ENCODE measurements around the gene RAB3A. TPM values are rescaled to one million over a fixed set of nuclear protein-coding genes. Genes with fewer than 3 reads are reported as not detected.
"Not testable (repeated sequence)": the region's sequence is repeated elsewhere in the genome, so short reads cannot be mapped to it uniquely, and the experiment has no call there.

RAB3A gene
- total RNA-seq, 2 experiments from 2014 or later = 4.9 to 8.6 TPM

- intact Hi-C loops (cut with micrococcal nuclease; ENCODE audit: unreplicated experiment) = no loop called here
- POLR2A ChIA-PET = interaction anchor here (0.6 kb wide), 1 partner anchor 28 kb away, joined by 3 read pairs; no protein-coding TSS in a partner anchor
These were observed 12.9 kb upstream of the RAB3A start for GRCh38 chr19:18216789-18217188.

GRCh38 chr19:18214779-18215433, 11.1 kb upstream of the RAB3A start:
- ChIA-PET POLR2A (no interaction called here), CTCF (ENCODE audit: unreplicated experiment) (no interaction called here)
- no peak overlapping the region for H3K4me2 ChIP-seq (ENCODE audit: low read length)
- H3K27ac ChIP-seq (ENCODE audit: low read depth, low read length, poor library complexity, severe bottlenecking) = no peak overlapping the region
- no peak overlapping the region for H2AFZ ChIP-seq (ENCODE audit: low read length)
- no TSS peak for BruUV-seq (replicated peaks)
- H3K4me1 ChIP-seq (ENCODE audit: insufficient read depth, low read length, poor library complexity, severe bottlenecking) = no peaks in the 10 kb centered on the region
- H3K79me2 ChIP-seq (ENCODE audit: insufficient read depth, low read depth, low read length) = no peaks in the 10 kb centered on the region
- no peaks in the 10 kb centered on the region for H3K9me2 ChIP-seq (ENCODE audit: insufficient read depth, low read length)
- no peak for DNase-seq (ENCODE audit: low spot score)
- no peak overlapping the region for H3K4me3 ChIP-seq (ENCODE audit: low read depth, low read length, poor library complexity, severe bottlenecking)
- H4K20me1 ChIP-seq (ENCODE audit: insufficient read depth, low read length) = no peaks in the 10 kb centered on the region
- no peak for TF ChIP-seq EZH2phosphoT487 (IDR thresholded peaks at IDR 0.05; ENCODE audit: borderline replicate concordance, low read depth, low read length)
- TF ChIP-seq, protein P1, sequence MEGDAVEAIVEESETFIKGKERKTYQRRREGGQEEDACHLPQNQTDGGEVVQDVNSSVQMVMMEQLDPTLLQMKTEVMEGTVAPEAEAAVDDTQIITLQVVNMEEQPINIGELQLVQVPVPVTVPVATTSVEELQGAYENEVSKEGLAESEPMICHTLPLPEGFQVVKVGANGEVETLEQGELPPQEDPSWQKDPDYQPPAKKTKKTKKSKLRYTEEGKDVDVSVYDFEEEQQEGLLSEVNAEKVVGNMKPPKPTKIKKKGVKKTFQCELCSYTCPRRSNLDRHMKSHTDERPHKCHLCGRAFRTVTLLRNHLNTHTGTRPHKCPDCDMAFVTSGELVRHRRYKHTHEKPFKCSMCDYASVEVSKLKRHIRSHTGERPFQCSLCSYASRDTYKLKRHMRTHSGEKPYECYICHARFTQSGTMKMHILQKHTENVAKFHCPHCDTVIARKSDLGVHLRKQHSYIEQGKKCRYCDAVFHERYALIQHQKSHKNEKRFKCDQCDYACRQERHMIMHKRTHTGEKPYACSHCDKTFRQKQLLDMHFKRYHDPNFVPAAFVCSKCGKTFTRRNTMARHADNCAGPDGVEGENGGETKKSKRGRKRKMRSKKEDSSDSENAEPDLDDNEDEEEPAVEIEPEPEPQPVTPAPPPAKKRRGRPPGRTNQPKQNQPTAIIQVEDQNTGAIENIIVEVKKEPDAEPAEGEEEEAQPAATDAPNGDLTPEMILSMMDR (conservative IDR thresholded peaks at IDR 0.05; ENCODE audit: low read length) = no peak
- no peaks in the 10 kb centered on the region for H3K9me3 ChIP-seq (ENCODE audit: low read length)
- no peaks in the 10 kb centered on the region for H3K36me3 ChIP-seq (ENCODE audit: insufficient read depth, low read length)
- intact Hi-C loops (cut with micrococcal nuclease; ENCODE audit: unreplicated experiment) = no loop called here

More at GRCh38 chr19:18216789-18217188, 12.9 kb upstream of the RAB3A start:
- Histone ChIP-seq H3K9me3 (ENCODE audit: low read length) (no peaks in the 10 kb centered on the region), H3K27ac (ENCODE audit: low read depth, low read length, poor library complexity, severe bottlenecking) (no peak overlapping the region), H4K20me1 (ENCODE audit: insufficient read depth, low read length) (no peaks in the 10 kb centered on the region), H3K9me2 (ENCODE audit: insufficient read depth, low read length) (no peaks in the 10 kb centered on the region), H3K4me3 (ENCODE audit: low read depth, low read length, poor library complexity, severe bottlenecking) (no peak overlapping the region), H3K79me2 (ENCODE audit: insufficient read depth, low read depth, low read length) (no peaks in the 10 kb centered on the region), H3K36me3 (ENCODE audit: insufficient read depth, low read length) (no peaks in the 10 kb centered on the region), H2AFZ (ENCODE audit: low read length) (no peak overlapping the region), H3K4me1 (ENCODE audit: insufficient read depth, low read length, poor library complexity, severe bottlenecking) (no peaks in the 10 kb centered on the region), H3K4me2 (ENCODE audit: low read length) (no peak overlapping the region)
- CTCF ChIA-PET (ENCODE audit: unreplicated experiment) = no interaction called here
- DNase-seq (ENCODE audit: low spot score) = no peak
- no peak for TF ChIP-seq EZH2phosphoT487 (IDR thresholded peaks at IDR 0.05; ENCODE audit: borderline replicate concordance, low read depth, low read length)
- TF ChIP-seq, protein P1 (conservative IDR thresholded peaks at IDR 0.05; ENCODE audit: low read length) = no peak
- BruUV-seq (replicated peaks) = no TSS peak

GRCh38 chr19:18211683-18212082, 7.8 kb upstream of the RAB3A start:
- no peak for DNase-seq (ENCODE audit: low spot score)
- ChIA-PET CTCF (ENCODE audit: unreplicated experiment) (no interaction called here), POLR2A (no interaction called here)
- Histone ChIP-seq H3K79me2 (ENCODE audit: insufficient read depth, low read depth, low read length) (no peaks in the 10 kb centered on the region), H3K4me3 (ENCODE audit: low read depth, low read length, poor library complexity, severe bottlenecking) (no peak overlapping the region), H3K36me3 (ENCODE audit: insufficient read depth, low read length) (no peaks in the 10 kb centered on the region), H3K4me2 (ENCODE audit: low read length) (no peak overlapping the region), H3K9me2 (ENCODE audit: insufficient read depth, low read length) (no peaks in the 10 kb centered on the region), H4K20me1 (ENCODE audit: insufficient read depth, low read length) (no peaks in the 10 kb centered on the region), H2AFZ (ENCODE audit: low read length) (no peak overlapping the region), H3K4me1 (ENCODE audit: insufficient read depth, low read length, poor library complexity, severe bottlenecking) (peaks cover 3% of the 10 kb centered on the region), H3K27ac (ENCODE audit: low read depth, low read length, poor library complexity, severe bottlenecking) (no peak overlapping the region), H3K9me3 (ENCODE audit: low read length) (no peaks in the 10 kb centered on the region)
- intact Hi-C loops (cut with micrococcal nuclease; ENCODE audit: unreplicated experiment) = no loop called here
- no peak for TF ChIP-seq EZH2phosphoT487 (IDR thresholded peaks at IDR 0.05; ENCODE audit: borderline replicate concordance, low read depth, low read length)
- TF ChIP-seq, protein P1 (conservative IDR thresholded peaks at IDR 0.05; ENCODE audit: low read length) = no peak
- BruUV-seq (replicated peaks) = no TSS peak

GRCh38 chr19:18209912-18210311, 6.1 kb upstream of the RAB3A start:
- CTCF ChIA-PET (ENCODE audit: unreplicated experiment); intact Hi-C loops (cut with micrococcal nuclease; ENCODE audit: unreplicated experiment); H3K9me3 ChIP-seq (ENCODE audit: low read length); BruUV-seq (replicated peaks); H2AFZ ChIP-seq (ENCODE audit: low read length); H3K4me3 ChIP-seq (ENCODE audit: low read depth, low read length, poor library complexity, severe bottlenecking); H3K36me3 ChIP-seq (ENCODE audit: insufficient read depth, low read length); DNase-seq (ENCODE audit: low spot score); H3K4me2 ChIP-seq (ENCODE audit: low read length); H3K9me2 ChIP-seq (ENCODE audit: insufficient read depth, low read length); H3K27ac ChIP-seq (ENCODE audit: low read depth, low read length, poor library complexity, severe bottlenecking); H3K79me2 ChIP-seq (ENCODE audit: insufficient read depth, low read depth, low read length); H4K20me1 ChIP-seq (ENCODE audit: insufficient read depth, low read length): not testable (repeated sequence)
- H3K4me1 ChIP-seq (ENCODE audit: insufficient read depth, low read length, poor library complexity, severe bottlenecking) = peaks cover 15% of the 10 kb centered on the region
- POLR2A ChIA-PET = interaction anchor here (1.0 to 1.2 kb wide), 2 partner anchors 40 to 44 kb away, joined by 4 to 5 read pairs; no protein-coding TSS in a partner anchor
